NB4 (cell line): Measurements from ENCODE around the gene OR8K1.

Source experiments
- DNase-seq: peaks from one replicate; pipeline ENCODE4 v3.0.0; 2010; ENCODE audit warnings: low read depth
- H3K4me3 ChIP-seq: one replicate; pipeline ENCODE4 v1.5.1; 2011; ENCODE audit warnings: mild to moderate bottlenecking, low read depth, low read length, moderate library complexity
- MYC ChIP-seq: IDR thresholded peaks from 2 replicates; pipeline ENCODE4 v1.6.1; 2011; ENCODE audit warnings: low read depth, low read length
- POLR2A ChIP-seq: IDR thresholded peaks from 2 replicates; pipeline ENCODE4 v1.6.1; 2011; ENCODE audit warnings: mild to moderate bottlenecking; ENCODE audit not compliant: insufficient read length; ENCODE audit errors: extremely low read depth
- TF ChIP-seq, protein P1 (sequence below): IDR thresholded peaks from 2 replicates; pipeline ENCODE4 v1.6.1; 2011; ENCODE audit warnings: low read depth, low read length
- TF ChIP-seq, protein P2 (sequence below): IDR thresholded peaks from one replicate; pipeline ENCODE4 v1.5.1; 2012; ENCODE audit warnings: low read depth, low read length

Gene OR8K1

DNA sequence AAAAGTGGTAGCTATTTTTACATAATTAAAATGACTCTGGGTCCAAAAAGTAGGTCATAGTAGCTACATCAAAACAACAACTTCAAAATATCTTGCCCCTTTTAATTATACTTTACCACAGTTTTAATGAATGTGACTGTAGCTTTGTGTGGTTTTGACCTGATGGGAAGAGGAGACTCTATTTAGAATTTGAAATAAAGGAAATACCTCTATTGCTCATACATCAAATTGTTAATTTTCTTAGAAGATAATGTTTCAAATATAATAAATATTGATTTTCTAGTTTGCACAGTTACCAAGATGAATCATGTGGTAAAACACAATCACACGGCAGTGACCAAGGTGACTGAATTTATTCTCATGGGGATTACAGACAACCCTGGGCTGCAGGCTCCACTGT is at the start of gene OR8K1:
OR8K1 (plus strand) TSS at position 301 of the 400 bp plus-strand sequence; CDS start at position 301, 0 bp downstream.
- no peak within 1 kb of the TSS for H3K4me3 ChIP-seq
- DNase-seq: no peak
- TF ChIP-seq POLR2A (no peak), MYC (no peak)
- TF ChIP-seq, protein P1, sequence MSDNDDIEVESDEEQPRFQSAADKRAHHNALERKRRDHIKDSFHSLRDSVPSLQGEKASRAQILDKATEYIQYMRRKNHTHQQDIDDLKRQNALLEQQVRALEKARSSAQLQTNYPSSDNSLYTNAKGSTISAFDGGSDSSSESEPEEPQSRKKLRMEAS: no peak
- TF ChIP-seq, protein P2, sequence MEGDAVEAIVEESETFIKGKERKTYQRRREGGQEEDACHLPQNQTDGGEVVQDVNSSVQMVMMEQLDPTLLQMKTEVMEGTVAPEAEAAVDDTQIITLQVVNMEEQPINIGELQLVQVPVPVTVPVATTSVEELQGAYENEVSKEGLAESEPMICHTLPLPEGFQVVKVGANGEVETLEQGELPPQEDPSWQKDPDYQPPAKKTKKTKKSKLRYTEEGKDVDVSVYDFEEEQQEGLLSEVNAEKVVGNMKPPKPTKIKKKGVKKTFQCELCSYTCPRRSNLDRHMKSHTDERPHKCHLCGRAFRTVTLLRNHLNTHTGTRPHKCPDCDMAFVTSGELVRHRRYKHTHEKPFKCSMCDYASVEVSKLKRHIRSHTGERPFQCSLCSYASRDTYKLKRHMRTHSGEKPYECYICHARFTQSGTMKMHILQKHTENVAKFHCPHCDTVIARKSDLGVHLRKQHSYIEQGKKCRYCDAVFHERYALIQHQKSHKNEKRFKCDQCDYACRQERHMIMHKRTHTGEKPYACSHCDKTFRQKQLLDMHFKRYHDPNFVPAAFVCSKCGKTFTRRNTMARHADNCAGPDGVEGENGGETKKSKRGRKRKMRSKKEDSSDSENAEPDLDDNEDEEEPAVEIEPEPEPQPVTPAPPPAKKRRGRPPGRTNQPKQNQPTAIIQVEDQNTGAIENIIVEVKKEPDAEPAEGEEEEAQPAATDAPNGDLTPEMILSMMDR: no peak

DNA sequence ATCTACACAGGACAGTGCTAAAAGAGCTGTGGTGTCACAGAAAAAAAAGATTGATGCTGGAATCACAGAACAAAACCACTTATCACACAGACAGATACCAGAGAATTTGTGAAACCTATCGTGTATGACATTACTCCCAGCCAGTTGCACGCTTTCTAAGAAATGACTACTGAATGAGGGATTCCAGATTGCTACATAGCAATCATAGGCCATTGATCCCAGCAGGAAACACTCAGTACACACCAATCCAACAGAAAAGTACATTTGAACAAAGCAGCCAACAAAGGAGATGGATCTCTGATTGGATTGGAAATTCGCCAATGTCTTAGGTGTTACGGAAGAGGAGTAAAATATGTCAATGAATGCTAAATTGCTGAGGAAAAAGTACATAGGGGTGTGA is 48.9 kb upstream of the OR8K1 start:
- H3K4me3 ChIP-seq: no peak overlapping the region
- DNase-seq: no peak
- TF ChIP-seq MYC: no peak
- TF ChIP-seq, protein P1: no peak
- TF ChIP-seq, protein P2: no peak
- TF ChIP-seq POLR2A: no peak

DNA sequence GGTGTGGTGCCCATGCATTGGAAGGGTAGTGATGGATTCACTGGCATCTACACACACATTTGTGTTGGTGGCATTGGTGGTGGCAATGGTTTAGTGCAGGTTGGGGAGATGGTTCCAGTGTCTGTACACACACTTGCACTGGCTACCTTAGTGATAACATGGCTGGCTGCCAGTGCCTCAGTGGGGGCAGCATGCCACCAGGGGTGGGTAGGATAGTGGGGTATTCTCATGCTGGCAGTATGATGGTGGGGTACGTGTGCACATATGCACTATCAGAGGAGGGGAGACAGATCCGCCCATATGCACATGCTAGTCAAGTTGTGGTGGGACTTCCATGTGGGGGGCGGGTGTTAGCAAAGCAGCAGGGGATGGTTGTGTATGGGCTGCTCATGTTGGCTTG is 38.0 kb upstream of the OR8K1 start:
- no peak for DNase-seq

GRCh38 chr11:56314844-56315243 is 31.0 kb upstream of the OR8K1 start, which contains the start of gene OR8K3:
Gene OR8K3, plus strand, starts transcription at chr11:56315144. Its CDS starts 3,163 bp downstream, at chr11:56318307.
- DNase-seq: no peak
- TF ChIP-seq, protein P2: no peak
- TF ChIP-seq, protein P1: no peak
- TF ChIP-seq MYC (no peak), POLR2A (no peak)
- H3K4me3 ChIP-seq: no peak within 1 kb of the TSS

More for the DNA sequence above, 38.0 kb upstream of the OR8K1 start:
- no peak overlapping the region for H3K4me3 ChIP-seq
- no peak for TF ChIP-seq MYC
- TF ChIP-seq, protein P2: no peak
- TF ChIP-seq, protein P1: no peak
- no peak for TF ChIP-seq POLR2A

DNA sequence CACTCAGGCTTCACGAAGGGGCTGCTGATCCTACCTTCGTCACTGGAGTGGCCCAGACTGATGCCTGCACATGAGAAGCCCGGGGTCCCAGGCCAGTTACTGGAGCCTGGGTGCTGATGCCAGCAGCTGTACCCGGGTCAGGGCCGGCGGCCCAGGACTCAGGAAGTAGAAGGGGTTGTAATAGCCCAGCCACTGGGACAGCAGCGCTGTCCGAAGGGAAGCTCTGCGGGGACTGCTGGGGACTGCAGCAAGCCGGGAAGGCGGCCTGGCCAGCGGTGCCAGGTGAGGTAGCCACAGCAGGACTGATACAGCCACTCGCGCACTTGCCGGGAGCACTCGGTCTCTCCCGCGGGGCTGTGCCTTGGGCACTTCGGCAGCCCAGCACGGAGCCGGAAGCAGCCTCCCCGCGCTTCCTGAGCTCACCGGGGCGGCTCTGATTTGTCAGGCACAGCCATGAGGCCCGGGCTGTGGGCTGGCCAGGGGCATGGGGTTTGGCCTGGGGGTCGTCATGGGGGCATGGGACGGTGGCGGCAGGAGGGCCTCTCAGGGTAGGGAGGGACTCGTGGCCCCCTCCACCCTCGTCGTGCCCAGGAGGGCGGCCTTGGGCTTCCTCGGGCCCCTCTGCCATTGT is 13.9 kb upstream of the OR8K1 start:
- no peak overlapping the region for H3K4me3 ChIP-seq
- no peak for DNase-seq
- TF ChIP-seq, protein P2: no peak
- no peak for TF ChIP-seq MYC
- TF ChIP-seq, protein P1: no peak

GRCh38 chr11:56333156-56333555 is 12.7 kb upstream of the OR8K1 start:
- TF ChIP-seq, protein P1: no peak
- TF ChIP-seq, protein P2: no peak
- TF ChIP-seq MYC: no peak
- no peak for TF ChIP-seq POLR2A
- H3K4me3 ChIP-seq: no peak overlapping the region
- no peak for DNase-seq
